HepG2 (cell line): Measurements from ENCODE around the gene TIMM23. TPM values are rescaled to one million over a fixed set of nuclear protein-coding genes. Genes with fewer than 3 reads are reported as not detected.
A peak's percentile ranks its signal among the peaks of the same experiment; 100 is the strongest.

Experiments used
- ASH2L ChIP-seq: fragments of 300-600, 200-600 bp; sonication (generic); IDR thresholded peaks from 2 replicates; pipeline ENCODE4 v1.7.0; 2017; ENCODE audit warnings: low read depth, mild to moderate bottlenecking, moderate library complexity, mixed read lengths, low read length; ENCODE audit not compliant: insufficient read length
- CEBPB ChIP-seq: IDR thresholded peaks from 2 replicates; pipeline ENCODE4 v1.6.1; 2011; ENCODE audit warnings: low read depth, low read length, improper control_type of control experiment, borderline replicate concordance
- CHD2 ChIP-seq: IDR thresholded peaks from 2 replicates; pipeline ENCODE4 v1.6.1; 2011; ENCODE audit warnings: low read depth, low read length, improper control_type of control experiment
- EP300 ChIP-seq, 3 experiments: sonication (generic) in 1 of 3; formaldehyde crosslinking in 1 of 3; IDR thresholded peaks; 2 replicates each; pipeline versions ENCODE4 v1.5.1 to v1.6.1; 2011 to 2020; ENCODE audit warnings: low read depth in 2 of 3, low read length in 2 of 3, borderline replicate concordance in 1 of 3, improper control_type of control experiment in 1 of 3, mild to moderate bottlenecking in 1 of 3, missing genetic modification reagents in 1 of 3, moderate library complexity in 1 of 3
- HHEX ChIP-seq: IDR thresholded peaks from 2 replicates; pipeline ENCODE4 v1.6.1; 2016; ENCODE audit warnings: control low read depth
- HOXA9 ChIP-seq: sonication (generic); formaldehyde crosslinking; IDR thresholded peaks from 2 replicates; pipeline ENCODE4 v1.8.1; 2022; ENCODE audit warnings: missing genetic modification reagents, mild to moderate bottlenecking, moderate library complexity, borderline replicate concordance
- IRF2 ChIP-seq: IDR thresholded peaks from 2 replicates; pipeline ENCODE4 v1.6.1; 2018; ENCODE audit warnings: missing genetic modification reagents, missing compliant biosample characterization
- KAT2B ChIP-seq: fragments of 150-350 bp; IDR thresholded peaks from 2 replicates; pipeline ENCODE4 v1.6.1; 2014; ENCODE audit warnings: low read depth, low read length, borderline replicate concordance
- MBNL3 ChIP-seq: fragments of 250-450 bp; sonication (Bioruptor Pico); conservative IDR thresholded peaks from 2 replicates; pipeline ENCODE4 v1.8.0; 2022; ENCODE audit warnings: mild to moderate bottlenecking, inconsistent platforms
- MEIS2 ChIP-seq: sonication (generic); formaldehyde crosslinking; IDR thresholded peaks from 2 replicates; pipeline ENCODE4 v1.9.0; 2021; ENCODE audit warnings: mild to moderate bottlenecking, missing genetic modification reagents
- MIXL1 ChIP-seq: IDR thresholded peaks from 2 replicates; pipeline ENCODE4 v1.6.1; 2016
- MLLT10 ChIP-seq: sonication (generic); formaldehyde crosslinking; IDR thresholded peaks from 2 replicates; pipeline ENCODE4 v1.4.0; 2020; ENCODE audit warnings: missing genetic modification reagents
- MYNN ChIP-seq: sonication (generic); formaldehyde crosslinking; IDR thresholded peaks from 2 replicates; pipeline ENCODE4 v1.4.0; 2020; ENCODE audit warnings: mild to moderate bottlenecking, low read depth, missing genetic modification reagents
- PITX1 ChIP-seq: sonication (generic); formaldehyde crosslinking; IDR thresholded peaks from 2 replicates; pipeline ENCODE4 v1.5.1; 2020; ENCODE audit warnings: mild to moderate bottlenecking, missing genetic modification reagents
- RXRA ChIP-seq: sonication (generic); formaldehyde crosslinking; IDR thresholded peaks from 2 replicates; pipeline ENCODE4 v1.5.1; 2020; ENCODE audit warnings: missing genetic modification reagents
- SAFB2 ChIP-seq: sonication (generic); formaldehyde crosslinking; IDR thresholded peaks from 2 replicates; pipeline ENCODE4 v1.5.1; 2020; ENCODE audit warnings: missing genetic modification reagents, low read depth, mild to moderate bottlenecking, borderline replicate concordance
- SIX1 ChIP-seq: sonication (generic); formaldehyde crosslinking; IDR thresholded peaks from 2 replicates; pipeline ENCODE4 v1.4.0; 2020; ENCODE audit warnings: missing genetic modification reagents, borderline replicate concordance
- SMAD3 ChIP-seq: sonication (generic); formaldehyde crosslinking; IDR thresholded peaks from 2 replicates; pipeline ENCODE4 v1.4.0; 2020; ENCODE audit warnings: missing genetic modification reagents
- SRSF4 ChIP-seq: fragments of 200-400 bp; formaldehyde crosslinking; IDR thresholded peaks from one replicate; pipeline ENCODE4 v1.6.1; 2018; ENCODE audit warnings: mild to moderate bottlenecking, low read depth, low read length, moderate library complexity; ENCODE audit not compliant: poor library complexity, severe bottlenecking
- SRY ChIP-seq: sonication (generic); formaldehyde crosslinking; IDR thresholded peaks from 2 replicates; pipeline ENCODE4 v1.8.0; 2022; ENCODE audit warnings: mild to moderate bottlenecking, missing genetic modification reagents
- TBX2 ChIP-seq: sonication (generic); formaldehyde crosslinking; IDR thresholded peaks from 2 replicates; pipeline ENCODE4 v1.5.0; 2020; ENCODE audit warnings: missing genetic modification reagents, mild to moderate bottlenecking, borderline replicate concordance
- ZFP1 ChIP-seq: IDR thresholded peaks from 2 replicates; pipeline ENCODE4 v1.6.1; 2016
- ZFP82 ChIP-seq: sonication (generic); formaldehyde crosslinking; IDR thresholded peaks from 2 replicates; pipeline ENCODE4 v1.5.1; 2020; ENCODE audit warnings: mild to moderate bottlenecking, missing genetic modification reagents, borderline replicate concordance
- ZKSCAN8 ChIP-seq: IDR thresholded peaks from 2 replicates; pipeline ENCODE4 v1.6.1; 2016; ENCODE audit warnings: borderline replicate concordance, missing genetic modification reagents, missing compliant biosample characterization
- ZNF317 ChIP-seq: sonication (generic); formaldehyde crosslinking; IDR thresholded peaks from 2 replicates; pipeline ENCODE4 v1.5.0; 2020; ENCODE audit warnings: mild to moderate bottlenecking, missing genetic modification reagents
- ZNF335 ChIP-seq: sonication (generic); formaldehyde crosslinking; IDR thresholded peaks from 2 replicates; pipeline ENCODE4 v1.4.0; 2020; ENCODE audit warnings: missing genetic modification reagents
- ZNF430 ChIP-seq: sonication (generic); formaldehyde crosslinking; IDR thresholded peaks from 2 replicates; pipeline ENCODE4 v1.9.0; 2021; ENCODE audit warnings: mild to moderate bottlenecking, missing genetic modification reagents
- ZNF615 ChIP-seq: sonication (generic); formaldehyde crosslinking; IDR thresholded peaks from 2 replicates; pipeline ENCODE4 v1.5.0; 2020; ENCODE audit warnings: mild to moderate bottlenecking, missing genetic modification reagents, borderline replicate concordance
- polyA plus RNA-seq, 8 experiments: library from polyadenylated mRNA; depleted of rRNA in 3 of 8; stranded (reverse) in 7 of 8; unstranded in 1 of 8; fragments of >200 nt; fragmentation: Illumina TruSeq in 4 of 8; extraction: Trizol in 4 of 8; gene quantifications; 2 replicates each; pipeline versions ENCODE4 v1.2.1 to v1.2.3, GENCODE V29; 2011 to 2016; ENCODE audit warnings: low read depth in 4 of 8, missing spikeins in 1 of 8, mixed read lengths in 1 of 8; ENCODE audit not compliant: insufficient read depth in 1 of 8
- total RNA-seq, 5 experiments: library from RNA; depleted of rRNA; stranded (reverse); fragments of >200 nt; fragmentation: Illumina TruSeq; extraction: Trizol; gene quantifications; 2 replicates each; pipeline ENCODE4 v1.2.3, GENCODE V29; 2016; ENCODE audit warnings: low read depth in 1 of 5
- TF ChIP-seq, protein P1 (sequence below): sonication (generic); formaldehyde crosslinking; IDR thresholded peaks from 2 replicates; pipeline ENCODE4 v1.4.0; 2020; ENCODE audit warnings: missing genetic modification reagents, mild to moderate bottlenecking, borderline replicate concordance
- TF ChIP-seq, protein P2 (sequence below): sonication (generic); formaldehyde crosslinking; IDR thresholded peaks from 2 replicates; pipeline ENCODE4 v1.4.0; 2020; ENCODE audit warnings: missing genetic modification reagents

The TIMM23 gene
- total and polyA plus RNA-seq, 2 of the 13 experiments (the other 11 are each of a cell fraction or from before 2014, with no cell fraction given) = 80.2 to 98.6 TPM

DNA sequence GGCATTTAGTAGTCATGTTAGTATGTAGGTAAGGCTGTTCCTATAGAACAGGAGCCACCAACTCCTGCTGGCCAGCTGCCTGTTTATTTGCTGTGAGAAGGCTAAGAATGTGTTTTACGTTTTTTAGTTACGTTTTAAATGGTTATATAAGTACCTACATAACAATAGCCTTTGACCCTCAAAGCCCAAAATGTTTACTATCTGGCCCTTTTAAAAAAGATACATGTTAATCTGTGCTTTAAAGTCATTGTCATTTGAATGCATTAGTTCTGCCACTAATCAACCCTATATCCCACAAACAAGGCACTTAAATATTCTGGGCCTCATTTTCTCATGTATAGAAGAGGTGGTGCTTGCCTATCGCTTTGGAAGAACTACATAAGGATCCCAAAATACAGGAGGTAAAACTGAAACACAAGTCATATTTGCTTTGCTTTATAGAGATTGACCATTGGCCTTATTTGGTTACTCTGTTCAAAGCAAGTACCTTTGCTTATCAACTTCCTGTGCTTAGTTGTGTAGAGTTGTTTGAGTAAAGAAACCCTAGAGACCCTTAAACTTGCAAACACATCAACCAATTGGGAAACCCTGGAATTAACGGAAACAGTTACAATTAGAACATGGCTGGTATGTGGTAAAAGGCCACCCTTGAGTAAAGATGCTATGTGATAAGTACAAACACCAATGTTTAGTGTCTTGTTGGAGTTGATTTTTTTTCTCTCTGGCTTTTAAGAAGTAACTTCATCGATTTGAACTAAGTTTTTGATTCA is 25.9 kb downstream of the TIMM23 start (continued):
- TF ChIP-seq KAT2B = no peak
- no peak for TF ChIP-seq MYNN (CRISPR knock-in tag)
- TF ChIP-seq ZKSCAN8 = peak; percentile 63; the same call in 1 of the 2 replicates
- no peak for TF ChIP-seq SRSF4
- peak; percentile 56 to 99; a peak in 3 of 4 replicates for TF ChIP-seq EP300 (IDR thresholded peaks at IDR 0.05; ENCODE audit: low read depth in 2 of 2, low read length in 2 of 2)
- TF ChIP-seq EP300 (CRISPR knock-in tag; IDR thresholded peaks at IDR 0.05; ENCODE audit: borderline replicate concordance) = peak; percentile 95
- TF ChIP-seq CEBPB = peak; percentile 79; the same call in 1 of the 2 replicates
- peak; percentile 97 for TF ChIP-seq PITX1 (CRISPR knock-in tag)
- TF ChIP-seq, protein P1, sequence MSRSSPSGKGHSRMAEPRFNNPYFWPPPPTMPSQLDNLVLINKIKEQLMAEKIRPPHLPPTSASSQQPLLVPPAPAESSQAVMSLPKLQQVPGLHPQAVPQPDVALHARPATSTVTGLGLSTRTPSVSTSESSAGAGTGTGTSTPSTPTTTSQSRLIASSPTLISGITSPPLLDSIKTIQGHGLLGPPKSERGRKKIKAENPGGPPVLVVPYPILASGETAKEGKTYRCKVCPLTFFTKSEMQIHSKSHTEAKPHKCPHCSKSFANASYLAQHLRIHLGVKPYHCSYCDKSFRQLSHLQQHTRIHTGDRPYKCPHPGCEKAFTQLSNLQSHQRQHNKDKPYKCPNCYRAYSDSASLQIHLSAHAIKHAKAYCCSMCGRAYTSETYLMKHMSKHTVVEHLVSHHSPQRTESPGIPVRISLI = peak; percentile 79
- TF ChIP-seq SMAD3 (CRISPR knock-in tag) = peak; percentile 59; the same call in 1 of the 2 replicates
- TF ChIP-seq MIXL1 (CRISPR knock-in tag) = peak; percentile 98
- TF ChIP-seq ZNF317 (CRISPR knock-in tag) = no peak
- TF ChIP-seq, protein P2, sequence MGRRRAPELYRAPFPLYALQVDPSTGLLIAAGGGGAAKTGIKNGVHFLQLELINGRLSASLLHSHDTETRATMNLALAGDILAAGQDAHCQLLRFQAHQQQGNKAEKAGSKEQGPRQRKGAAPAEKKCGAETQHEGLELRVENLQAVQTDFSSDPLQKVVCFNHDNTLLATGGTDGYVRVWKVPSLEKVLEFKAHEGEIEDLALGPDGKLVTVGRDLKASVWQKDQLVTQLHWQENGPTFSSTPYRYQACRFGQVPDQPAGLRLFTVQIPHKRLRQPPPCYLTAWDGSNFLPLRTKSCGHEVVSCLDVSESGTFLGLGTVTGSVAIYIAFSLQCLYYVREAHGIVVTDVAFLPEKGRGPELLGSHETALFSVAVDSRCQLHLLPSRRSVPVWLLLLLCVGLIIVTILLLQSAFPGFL (CRISPR knock-in tag) = no peak
- no peak for TF ChIP-seq MEIS2 (CRISPR knock-in tag)
- peak; percentile 97 for TF ChIP-seq TBX2 (CRISPR knock-in tag)
- no peak for TF ChIP-seq MLLT10
- no peak for TF ChIP-seq SRY
- 0 out of 2 replicates have a peak, but pooled peaks have one; percentile 14 for TF ChIP-seq IRF2
- peak; percentile 79; the same call in 1 of the 2 replicates for TF ChIP-seq ZNF430 (CRISPR knock-in tag)
- TF ChIP-seq MBNL3 (CRISPR knock-in tag) = no peak
- TF ChIP-seq ZFP1 = peak; percentile 66; the same call in 1 of the 2 replicates
- no peak for TF ChIP-seq CHD2
- TF ChIP-seq ZNF615 (CRISPR knock-in tag) = no peak
- TF ChIP-seq HHEX (CRISPR knock-in tag) = peak; percentile 97
- no peak for TF ChIP-seq SAFB2 (CRISPR knock-in tag)
- TF ChIP-seq RXRA = no peak; the same call in 1 of the 2 replicates
- TF ChIP-seq SIX1 (CRISPR knock-in tag) = peak; percentile 96
- TF ChIP-seq HOXA9 (CRISPR knock-in tag) = no peak
- no peak; the same call in 1 of the 2 replicates for TF ChIP-seq ZNF335 (CRISPR knock-in tag)
- peak; percentile 79; the same call in 1 of the 2 replicates for TF ChIP-seq ZFP82
- peak; percentile 93 for TF ChIP-seq ASH2L
